ENCODE measurements around the gene ABHD15.
A peak's percentile ranks its signal among the peaks of the same experiment; 100 is the strongest.

- TF ChIP-seq EP300 (IDR thresholded peaks at IDR 0.05) (no peak), CTCF (IDR thresholded peaks at IDR 0.05) (peak in 3 of 4 experiments; percentile 83 to 98 (median 90))
Measured at GRCh38 chr17:29591737-29592608, 25.1 kb upstream of the ABHD15 start.
